Fibroblast of skin of right biceps (primary cell): ENCODE measurements around the gene SBK1.
"Not testable (repeated sequence)": the region's sequence is repeated elsewhere in the genome, so short reads cannot be mapped to it uniquely, and the experiment has no call there.

Experiments used
- DNase-seq: peaks from one replicate; pipeline ENCODE4 v3.0.0-alpha.2; 2013

Gene SBK1

GRCh38 chr16:28338230-28338629 lies 45.9 kb downstream of the SBK1 start:
- not testable (repeated sequence) for DNase-seq

GRCh38 chr16:28362600-28362999 lies 70.3 kb downstream of the SBK1 start:
- not testable (repeated sequence) for DNase-seq

DNA sequence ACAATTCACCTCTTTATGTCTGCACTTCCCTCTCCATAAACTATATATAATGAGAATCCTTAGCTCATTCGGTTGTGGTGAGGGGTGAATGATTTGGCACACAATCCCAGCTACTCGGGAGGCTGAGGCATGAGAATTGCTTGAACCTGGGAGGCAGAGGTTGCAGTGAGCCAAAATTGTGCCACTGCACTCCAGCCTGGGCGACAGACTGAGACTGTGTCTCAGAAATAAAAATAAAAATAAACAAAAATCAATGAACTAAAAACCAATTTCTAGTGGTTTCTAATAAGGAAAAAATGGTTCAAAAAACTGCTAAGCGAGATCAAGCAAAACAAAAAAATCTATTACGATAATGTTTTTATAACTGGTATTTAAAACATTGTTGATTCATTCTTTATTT lies 71.1 kb downstream of the SBK1 start, which contains the start of gene NPIPB6:
TSS of gene NPIPB6 (minus strand) at position 101 of the 400 bp plus-strand sequence. CDS start 686 bp downstream, outside the sequence.
- not testable (repeated sequence) for DNase-seq

DNA sequence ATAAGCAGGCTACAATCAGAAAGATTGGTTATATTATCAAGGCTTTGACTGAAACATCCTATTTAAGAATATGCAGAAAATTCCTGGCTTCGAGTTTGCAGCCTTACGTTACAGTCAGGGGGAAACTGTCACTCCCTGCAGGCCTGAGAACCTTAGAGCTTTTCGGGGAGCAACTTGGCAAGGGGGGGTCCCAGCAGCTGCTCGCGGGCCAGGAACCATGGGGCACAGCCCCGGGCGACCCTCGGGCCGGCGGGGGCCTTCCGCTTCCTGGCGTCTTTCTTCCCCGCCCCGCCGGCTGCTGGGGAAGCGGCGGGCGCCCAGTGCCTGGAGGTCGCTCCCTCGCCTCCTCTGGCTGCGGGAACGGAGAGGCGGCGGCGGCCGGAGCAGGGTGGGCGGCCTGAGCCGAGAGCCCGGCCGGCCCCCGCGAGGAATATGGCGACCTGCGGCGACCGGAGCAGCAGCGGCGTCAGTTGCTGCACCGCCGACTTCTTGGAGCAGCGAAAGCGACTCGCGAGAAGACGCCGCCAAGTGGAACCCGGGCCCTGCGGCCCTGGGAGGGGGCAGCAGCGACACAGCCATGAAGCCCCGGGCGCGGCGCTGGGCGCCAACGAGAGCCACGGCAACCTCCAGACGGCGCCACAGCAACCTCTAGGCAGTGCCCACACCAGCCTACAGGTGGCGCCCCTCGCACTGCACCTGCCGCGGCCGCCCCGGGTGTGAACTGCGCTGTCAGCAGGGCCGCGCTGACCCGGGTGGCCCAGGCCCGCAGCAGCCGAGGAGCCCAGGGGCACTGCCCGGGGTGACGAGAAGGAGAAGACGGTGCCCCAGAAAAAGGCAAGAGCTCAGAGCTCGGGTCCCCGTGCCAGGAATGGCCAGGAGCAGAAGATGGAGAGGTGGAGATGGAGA lies 72.2 kb downstream of the SBK1 start:
- not testable (repeated sequence) for DNase-seq

DNA sequence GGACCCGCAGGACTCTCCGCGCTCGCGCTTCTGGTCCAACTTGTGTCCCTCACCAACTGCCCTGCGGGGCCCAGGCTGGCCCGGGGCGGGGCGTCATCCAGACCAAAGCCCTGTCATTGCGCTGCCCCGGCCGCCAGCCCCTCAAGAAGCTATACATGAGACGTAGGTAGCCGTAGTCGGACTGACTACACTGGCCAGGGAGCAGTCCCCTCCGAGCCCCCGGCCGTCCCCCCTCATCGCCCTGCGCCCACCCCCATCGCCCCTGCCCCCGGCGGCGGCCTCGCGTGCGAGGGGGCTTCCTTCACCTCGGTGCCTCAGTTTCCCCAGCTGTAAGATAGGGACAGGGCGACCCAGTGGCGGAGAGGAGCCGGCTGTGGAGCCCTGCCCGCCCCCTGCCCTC lies 75.6 kb downstream of the SBK1 start:
- DNase-seq = not testable (repeated sequence)
